H9 (cell line): ENCODE results near the gene ANKMY1. TPM values are rescaled to one million over a fixed set of nuclear protein-coding genes. Genes with fewer than 3 reads are reported as not detected.

ENCODE experiments used
- DNase-seq: peaks from one replicate; pipeline ENCODE4 v3.0.0-alpha.2; 2017
- H2AFZ ChIP-seq: one replicate; pipeline ENCODE4 v1.6.1; 2013; ENCODE audit warnings: mild to moderate bottlenecking, low read length, control low read depth, moderate library complexity
- H2AK5ac ChIP-seq: 2 replicates; pipeline ENCODE4 v1.6.1; 2013; ENCODE audit warnings: low read length, control low read depth, mixed read lengths; ENCODE audit not compliant: insufficient read length
- H2BK120ac ChIP-seq: one replicate; pipeline ENCODE4 v1.6.1; 2013; ENCODE audit warnings: low read depth, mild to moderate bottlenecking, low read length, control low read depth, inconsistent platforms; ENCODE audit not compliant: poor library complexity, severe bottlenecking
- H2BK12ac ChIP-seq: 2 replicates; pipeline ENCODE4 v1.6.1; 2013; ENCODE audit warnings: low read length, control low read depth, mixed read lengths, low read depth; ENCODE audit not compliant: insufficient read length
- H2BK15ac ChIP-seq: 2 replicates; pipeline ENCODE4 v1.6.1; 2013; ENCODE audit warnings: low read depth, low read length, control low read depth
- H2BK20ac ChIP-seq: one replicate; pipeline ENCODE4 v1.6.1; 2013; ENCODE audit warnings: low read depth, mild to moderate bottlenecking, low read length, control low read depth, inconsistent platforms; ENCODE audit not compliant: poor library complexity, severe bottlenecking
- H2BK5ac ChIP-seq: 2 replicates; pipeline ENCODE4 v1.6.1; 2013; ENCODE audit warnings: low read length, control low read depth, mixed read lengths; ENCODE audit not compliant: insufficient read length
- H3K14ac ChIP-seq: 2 replicates; pipeline ENCODE4 v1.6.1; 2013; ENCODE audit warnings: low read length, control low read depth; ENCODE audit not compliant: insufficient read depth
- H3K18ac ChIP-seq: 2 replicates; pipeline ENCODE4 v1.6.1; 2013; ENCODE audit warnings: low read depth, mild to moderate bottlenecking, mixed read lengths, low read length, control low read depth; ENCODE audit not compliant: insufficient read length
- H3K23ac ChIP-seq: 2 replicates; pipeline ENCODE4 v1.6.1; 2013; ENCODE audit warnings: low read length, control low read depth, mixed read lengths, low read depth; ENCODE audit not compliant: insufficient read length
- H3K23me2 ChIP-seq: 2 replicates; pipeline ENCODE4 v1.6.1; 2013; ENCODE audit warnings: low read depth, mild to moderate bottlenecking, mixed read lengths, low read length, control low read depth; ENCODE audit not compliant: insufficient read length, poor library complexity, severe bottlenecking
- H3K27ac ChIP-seq: 2 replicates; pipeline ENCODE4 v1.5.1; 2013; ENCODE audit warnings: low read length, control low read depth, mixed read lengths, low read depth; ENCODE audit not compliant: insufficient read length
- H3K27me3 ChIP-seq: 2 replicates; pipeline ENCODE4 v1.6.1; 2013; ENCODE audit warnings: low read length, control low read depth, inconsistent platforms; ENCODE audit not compliant: insufficient read depth
- H3K4ac ChIP-seq: 2 replicates; pipeline ENCODE4 v1.6.1; 2013; ENCODE audit warnings: low read depth, mild to moderate bottlenecking, control low read depth, inconsistent platforms, low read length, moderate library complexity
- H3K4me1 ChIP-seq: 2 replicates; pipeline ENCODE4 v1.6.1; 2013; ENCODE audit warnings: low read length, control low read depth, inconsistent platforms; ENCODE audit not compliant: insufficient read depth
- H3K4me2 ChIP-seq: 2 replicates; pipeline ENCODE4 v1.6.1; 2013; ENCODE audit warnings: low read length, control low read depth, mixed read lengths; ENCODE audit not compliant: insufficient read length, insufficient read depth
- H3K56ac ChIP-seq: 2 replicates; pipeline ENCODE4 v1.6.1; 2013; ENCODE audit warnings: low read depth, mild to moderate bottlenecking, mixed read lengths, low read length, control low read depth; ENCODE audit not compliant: insufficient read length
- H3K79me1 ChIP-seq: 2 replicates; pipeline ENCODE4 v1.6.1; 2013; ENCODE audit warnings: low read depth, mild to moderate bottlenecking, moderate library complexity, low read length, control low read depth, inconsistent platforms; ENCODE audit not compliant: insufficient read depth, poor library complexity, severe bottlenecking
- H3K79me2 ChIP-seq: 2 replicates; pipeline ENCODE4 v1.6.1; 2013; ENCODE audit warnings: low read length, control low read depth, inconsistent platforms; ENCODE audit not compliant: insufficient read depth
- H3K9ac ChIP-seq: 2 replicates; pipeline ENCODE4 v1.6.1; 2013; ENCODE audit warnings: low read length, control low read depth, mixed read lengths; ENCODE audit not compliant: insufficient read length; ENCODE audit errors: extremely low read depth
- H3K9me3 ChIP-seq: one replicate; pipeline ENCODE4 v1.6.1; 2013; ENCODE audit warnings: low read depth, low read length, inconsistent platforms; ENCODE audit not compliant: control insufficient read depth
- H3T11ph ChIP-seq: one replicate; pipeline ENCODE4 v1.6.1; 2013; ENCODE audit warnings: mild to moderate bottlenecking, low read length, control low read depth, inconsistent platforms
- H4K20me1 ChIP-seq: one replicate; pipeline ENCODE4 v1.6.1; 2013; ENCODE audit not compliant: control insufficient read depth, insufficient read length, insufficient read depth
- H4K5ac ChIP-seq: 2 replicates; pipeline ENCODE4 v1.6.1; 2013; ENCODE audit warnings: low read depth, mild to moderate bottlenecking, mixed read lengths, low read length, control low read depth; ENCODE audit not compliant: insufficient read length
- H4K8ac ChIP-seq: replicated peaks from 2 replicates; pipeline ENCODE4 v1.6.1; 2013; ENCODE audit warnings: low read length, control low read depth, mixed read lengths, low read depth; ENCODE audit not compliant: insufficient read length
- H4K91ac ChIP-seq: 2 replicates; pipeline ENCODE4 v1.6.1; 2013; ENCODE audit warnings: low read depth, mild to moderate bottlenecking, moderate library complexity, mixed read lengths, low read length, control low read depth; ENCODE audit not compliant: insufficient read length
- H3K27ac Mint-ChIP-seq, 3 experiments: 2 replicates in 2 of 3; 3 replicates in 1 of 3; pipeline ENCODE4 v1.8.0; 2020 to 2021; ENCODE audit warnings: mixed read lengths in 3 of 3, mild to moderate bottlenecking in 1 of 3, moderate library complexity in 1 of 3
- H3K27me3 Mint-ChIP-seq: 2 replicates; pipeline ENCODE4 v1.8.0; 2021; ENCODE audit warnings: low read depth, mild to moderate bottlenecking, moderate library complexity, mixed read lengths
- H3K36me3 Mint-ChIP-seq, 3 experiments: 2 replicates in 2 of 3; 3 replicates in 1 of 3; pipeline ENCODE4 v1.8.0; 2020 to 2021; ENCODE audit warnings: low read depth in 3 of 3, mixed read lengths in 3 of 3; ENCODE audit not compliant: insufficient read depth in 1 of 3
- H3K4me1 Mint-ChIP-seq, 2 experiments: 2 replicates each; pipeline ENCODE4 v1.8.0; 2020; ENCODE audit warnings: mixed read lengths in 2 of 2
- H3K4me3 Mint-ChIP-seq, 2 experiments: 2 replicates in 1 of 2; 3 replicates in 1 of 2; pipeline ENCODE4 v1.8.0; 2020 to 2021; ENCODE audit warnings: mild to moderate bottlenecking in 2 of 2, mixed read lengths in 2 of 2, moderate library complexity in 1 of 2
- H3K9me3 Mint-ChIP-seq, 2 experiments: 2 replicates in 1 of 2; 3 replicates in 1 of 2; pipeline ENCODE4 v1.8.0; 2020; ENCODE audit warnings: mild to moderate bottlenecking in 2 of 2, mixed read lengths in 2 of 2, moderate library complexity in 1 of 2
- WGBS: extraction: QIAGEN DNeasy Blood & Tissue Kit; methylation state at CpG from one replicate; pipeline ENCODE4 v1.1.7; 2013; ENCODE audit warnings: missing lambda C conversion rate, low lambda C conversion rate, mixed read lengths; ENCODE audit not compliant: insufficient read length; ENCODE audit errors: extremely low coverage; 5-methylcytosine and 5-hydroxymethylcytosine counted together
- total RNA-seq: library from RNA; stranded (reverse); gene quantifications from 2 replicates; pipeline ENCODE4 v1.2.1, GENCODE V29; 2021
- TF ChIP-seq, protein P1 (sequence below): fragments of 200-600 bp; sonication (generic); conservative IDR thresholded peaks from 3 replicates; pipeline ENCODE4 v1.8.0; 2021; ENCODE audit warnings: antibody characterized with exemption, mild to moderate bottlenecking

ANKMY1 gene
- total RNA-seq, 1 experiment from 2014 or later: 13.7 TPM

DNA sequence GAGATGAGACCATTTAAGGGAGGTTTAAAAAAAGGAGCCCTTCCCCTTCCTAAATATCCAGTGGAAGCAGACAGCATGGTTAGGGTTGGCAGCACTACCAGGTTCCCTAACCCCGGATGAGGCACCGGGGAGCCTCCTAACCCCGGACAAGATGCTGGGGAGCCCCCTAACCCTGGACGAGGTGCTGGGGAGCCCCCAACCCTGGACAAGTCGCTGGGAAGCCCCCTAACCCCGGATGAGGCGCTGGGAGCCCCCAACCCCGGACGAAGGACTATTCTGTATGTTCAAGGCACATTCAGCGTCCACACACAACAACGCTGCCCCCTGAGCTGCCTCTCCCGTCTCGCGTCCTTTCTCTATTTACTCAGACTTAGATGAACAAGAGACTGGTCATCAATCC, 51.9 kb downstream of the ANKMY1 start:
- Mint-ChIP-seq H3K4me3 (no peak overlapping the region), H3K27ac (no peak overlapping the region), H3K4me1 (no peaks in the 10 kb centered on the region), H3K27me3 (peaks cover 3% of the 10 kb centered on the region), H3K9me3 (0 out of 5 replicates have a peak, but pooled peaks cover 0 to 2% of the 10 kb centered on the region in 2 experiments), H3K36me3 (no peaks in the 10 kb centered on the region)
- Histone ChIP-seq H3K56ac (no peak overlapping the region), H3K4me1 (no peaks in the 10 kb centered on the region), H3K79me2 (no peaks in the 10 kb centered on the region), H2BK20ac (no peak overlapping the region), H3K14ac (no peak overlapping the region), H3K4me2 (no peak overlapping the region), H3K23ac (no peak overlapping the region), H3K18ac (no peak overlapping the region), H2AK5ac (no peak overlapping the region), H3K79me1 (no peaks in the 10 kb centered on the region), H3K4ac (no peak overlapping the region), H2BK5ac (no peak overlapping the region), H4K20me1 (no peaks in the 10 kb centered on the region), H3K27ac (no peak overlapping the region), H3T11ph (no peak overlapping the region), H4K8ac (no peak overlapping the region), H2BK15ac (no peak overlapping the region), H2AFZ (no peak overlapping the region), H3K9me3 (no peaks in the 10 kb centered on the region), H4K91ac (no peak overlapping the region), H3K9ac (no peak overlapping the region), H2BK12ac (no peak overlapping the region), H3K23me2 (no peaks in the 10 kb centered on the region), H2BK120ac (no peak overlapping the region), H4K5ac (no peak overlapping the region), H3K27me3 (no peaks in the 10 kb centered on the region)
- no CpG with 5 or more reads among the region's 14 CpGs for WGBS
- TF ChIP-seq, protein P1, sequence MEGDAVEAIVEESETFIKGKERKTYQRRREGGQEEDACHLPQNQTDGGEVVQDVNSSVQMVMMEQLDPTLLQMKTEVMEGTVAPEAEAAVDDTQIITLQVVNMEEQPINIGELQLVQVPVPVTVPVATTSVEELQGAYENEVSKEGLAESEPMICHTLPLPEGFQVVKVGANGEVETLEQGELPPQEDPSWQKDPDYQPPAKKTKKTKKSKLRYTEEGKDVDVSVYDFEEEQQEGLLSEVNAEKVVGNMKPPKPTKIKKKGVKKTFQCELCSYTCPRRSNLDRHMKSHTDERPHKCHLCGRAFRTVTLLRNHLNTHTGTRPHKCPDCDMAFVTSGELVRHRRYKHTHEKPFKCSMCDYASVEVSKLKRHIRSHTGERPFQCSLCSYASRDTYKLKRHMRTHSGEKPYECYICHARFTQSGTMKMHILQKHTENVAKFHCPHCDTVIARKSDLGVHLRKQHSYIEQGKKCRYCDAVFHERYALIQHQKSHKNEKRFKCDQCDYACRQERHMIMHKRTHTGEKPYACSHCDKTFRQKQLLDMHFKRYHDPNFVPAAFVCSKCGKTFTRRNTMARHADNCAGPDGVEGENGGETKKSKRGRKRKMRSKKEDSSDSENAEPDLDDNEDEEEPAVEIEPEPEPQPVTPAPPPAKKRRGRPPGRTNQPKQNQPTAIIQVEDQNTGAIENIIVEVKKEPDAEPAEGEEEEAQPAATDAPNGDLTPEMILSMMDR: no peak
- DNase-seq: peak; percentile 8
